ENCODE data around the gene AFP.

DNA sequence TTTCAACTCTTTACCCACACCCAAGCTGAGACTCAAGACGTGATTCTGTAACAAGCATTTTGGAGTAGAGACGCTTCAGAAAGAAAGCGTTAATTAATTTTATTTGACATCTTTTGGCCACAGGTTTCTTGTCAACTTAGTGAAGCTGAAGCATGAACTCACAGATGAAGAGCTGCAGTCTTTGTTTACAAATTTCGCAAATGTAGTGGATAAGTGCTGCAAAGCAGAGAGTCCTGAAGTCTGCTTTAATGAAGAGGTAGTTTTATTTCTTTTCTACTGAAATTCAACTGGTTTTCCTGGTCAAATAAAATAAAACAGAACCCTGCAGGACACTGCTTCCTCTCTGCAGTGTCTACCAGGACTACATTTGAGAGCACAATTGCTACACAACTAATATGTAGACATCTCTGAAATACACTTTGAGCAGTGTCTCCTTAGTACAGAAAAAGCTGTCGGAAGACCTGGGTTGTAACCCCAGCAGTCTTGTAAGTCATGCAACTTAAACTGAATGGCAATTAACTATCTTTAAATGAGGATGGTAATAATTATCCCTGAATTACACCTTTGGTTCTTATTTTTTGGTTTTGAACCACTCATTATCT is 65.7 kb downstream of the AFP start:
- TF ChIP-seq CTCF (IDR thresholded peaks at IDR 0.05; ENCODE audit: low read depth, low read length) = no peak
- TF ChIP-seq, protein P1, sequence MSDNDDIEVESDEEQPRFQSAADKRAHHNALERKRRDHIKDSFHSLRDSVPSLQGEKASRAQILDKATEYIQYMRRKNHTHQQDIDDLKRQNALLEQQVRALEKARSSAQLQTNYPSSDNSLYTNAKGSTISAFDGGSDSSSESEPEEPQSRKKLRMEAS (IDR thresholded peaks at IDR 0.05; ENCODE audit: low read depth, low read length) = no peak

Data from NB4 (cell line).